NCI-H1105 treated with DMSO at 0.1 percent for 48 hours (cell line): Measurements from ENCODE around the gene FBF1.
A peak's percentile ranks its signal among the peaks of the same experiment; 100 is the strongest.
"Not testable (repeated sequence)": the region's sequence is repeated elsewhere in the genome, so short reads cannot be mapped to it uniquely, and the experiment has no call there.

ENCODE experiments used
- DNase-seq: peaks from one replicate; lab custom pipeline; 2025; lab: John Stamatoyannopoulos, UW

The FBF1 gene, protein sequence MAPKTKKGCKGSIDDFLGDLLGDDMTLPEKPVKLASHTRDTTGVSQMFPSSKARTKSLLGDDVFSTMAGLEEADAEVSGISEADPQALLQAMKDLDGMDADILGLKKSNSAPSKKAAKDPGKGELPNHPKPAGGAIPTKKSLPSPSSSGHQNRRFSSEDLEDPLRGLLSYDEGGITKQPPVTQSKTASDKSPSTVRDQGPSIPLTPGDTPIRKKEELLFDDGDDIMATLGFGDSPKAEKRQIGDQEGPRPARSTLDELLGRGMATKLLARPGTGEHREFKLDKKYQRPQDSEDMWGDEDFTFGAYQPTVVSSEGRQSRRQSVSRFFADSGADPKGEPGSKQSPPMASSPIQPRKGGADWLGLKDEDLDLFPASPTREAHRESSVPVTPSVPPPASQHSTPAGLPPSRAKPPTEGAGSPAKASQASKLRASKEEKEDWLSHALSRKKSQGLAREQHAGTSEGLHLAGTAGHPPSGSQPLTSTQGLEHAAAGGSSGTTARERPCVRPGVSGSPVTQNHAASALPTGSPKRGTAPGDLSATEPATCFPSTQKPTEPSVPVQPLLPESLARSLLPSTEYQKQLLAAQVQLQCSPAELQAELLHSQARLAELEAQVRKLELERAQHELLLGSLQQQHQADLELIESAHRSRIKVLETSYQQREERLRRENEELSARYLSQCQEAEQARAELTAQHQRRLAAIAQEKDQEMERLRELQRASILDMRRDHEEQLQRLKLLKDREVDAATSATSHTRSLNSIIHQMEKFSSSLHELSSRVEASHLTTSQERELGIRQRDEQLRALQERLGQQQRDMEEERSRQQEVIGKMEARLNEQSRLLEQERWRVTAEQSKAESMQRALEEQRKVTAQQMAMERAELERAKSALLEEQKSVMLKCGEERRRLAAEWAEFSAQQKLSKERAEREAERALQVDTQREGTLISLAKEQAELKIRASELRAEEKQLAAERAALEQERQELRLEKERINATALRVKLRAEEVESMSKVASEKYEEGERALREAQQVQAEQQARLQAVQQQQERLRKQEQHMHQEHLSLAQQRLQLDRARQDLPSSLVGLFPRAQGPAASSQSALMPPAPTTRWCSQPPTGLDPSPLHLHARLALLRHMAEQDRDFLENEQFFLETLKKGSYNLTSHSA

GRCh38 chr17:75940727-75941441 lies at the start of gene FBF1:
Gene FBF1, minus strand, starts transcription at chr17:75941042. Its CDS starts 2,893 bp downstream, at chr17:75938149.
- peak; percentile 92 for DNase-seq

- no peak for DNase-seq
Observed at GRCh38 chr17:75987041-75987440, 46.2 kb upstream of the FBF1 start.

- no peak for DNase-seq
Observed at GRCh38 chr17:75985986-75986385, 45.1 kb upstream of the FBF1 start.

DNA sequence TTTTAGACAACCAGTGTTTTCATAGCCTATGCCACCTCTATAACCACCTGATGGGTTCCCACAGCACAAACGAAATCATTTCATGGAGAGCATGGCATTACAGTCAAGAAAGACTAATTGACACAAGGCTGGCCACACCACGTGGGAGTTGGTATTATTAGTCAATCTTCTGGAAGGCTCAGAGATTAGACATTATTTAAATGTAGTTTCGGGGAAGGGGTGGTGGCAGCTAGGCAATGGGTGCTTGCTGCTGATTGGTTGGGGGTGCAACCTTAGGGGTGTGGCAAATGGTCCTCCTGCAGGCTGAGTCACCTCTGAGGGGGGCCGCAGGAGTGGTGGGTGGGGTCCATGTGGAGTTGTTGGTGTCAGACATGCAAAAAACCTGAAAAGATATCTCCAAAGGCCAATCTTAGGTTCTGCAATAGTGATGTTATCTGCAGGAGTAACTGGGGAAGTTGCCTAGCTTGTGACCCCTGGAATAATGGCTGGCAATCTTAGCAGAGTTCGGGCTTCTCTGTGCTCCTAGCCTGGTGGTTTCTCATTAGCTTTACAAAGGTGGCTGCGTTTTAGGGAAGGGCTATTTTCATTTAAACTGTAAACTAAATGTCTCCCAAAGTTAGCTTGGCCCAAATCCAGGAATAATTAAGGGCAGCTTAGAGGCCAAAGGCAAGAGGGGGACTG lies 42.8 kb upstream of the FBF1 start:
- no peak for DNase-seq

DNA sequence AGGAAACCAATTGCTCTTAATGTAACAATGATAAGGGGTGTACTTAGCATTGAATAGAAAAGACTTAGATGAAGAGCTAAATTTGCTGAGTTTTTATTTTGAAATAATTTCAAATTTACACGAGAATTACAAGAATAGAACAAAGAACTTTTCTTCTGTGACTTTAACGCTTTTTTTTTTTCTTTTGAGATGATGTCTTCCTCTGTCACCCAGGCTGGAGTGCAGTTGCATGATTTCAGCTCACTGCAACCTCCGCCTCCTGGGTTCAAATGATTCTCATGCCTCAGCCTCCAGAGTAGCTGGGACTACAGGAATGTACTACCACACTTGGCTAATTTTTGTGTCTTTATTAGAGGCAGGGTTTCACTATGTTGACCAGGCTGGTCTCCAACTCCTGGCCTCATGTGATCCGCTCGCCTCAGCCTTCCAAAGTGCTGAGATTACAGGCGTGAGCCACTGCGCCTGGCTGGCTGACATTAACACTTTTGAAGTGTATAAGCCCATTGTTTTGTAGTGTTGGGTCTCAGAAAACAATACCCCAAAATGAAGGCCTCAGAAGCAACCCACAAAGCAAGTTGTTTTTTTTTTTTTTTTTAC lies 40.3 kb upstream of the FBF1 start:
- no peak for DNase-seq

DNA sequence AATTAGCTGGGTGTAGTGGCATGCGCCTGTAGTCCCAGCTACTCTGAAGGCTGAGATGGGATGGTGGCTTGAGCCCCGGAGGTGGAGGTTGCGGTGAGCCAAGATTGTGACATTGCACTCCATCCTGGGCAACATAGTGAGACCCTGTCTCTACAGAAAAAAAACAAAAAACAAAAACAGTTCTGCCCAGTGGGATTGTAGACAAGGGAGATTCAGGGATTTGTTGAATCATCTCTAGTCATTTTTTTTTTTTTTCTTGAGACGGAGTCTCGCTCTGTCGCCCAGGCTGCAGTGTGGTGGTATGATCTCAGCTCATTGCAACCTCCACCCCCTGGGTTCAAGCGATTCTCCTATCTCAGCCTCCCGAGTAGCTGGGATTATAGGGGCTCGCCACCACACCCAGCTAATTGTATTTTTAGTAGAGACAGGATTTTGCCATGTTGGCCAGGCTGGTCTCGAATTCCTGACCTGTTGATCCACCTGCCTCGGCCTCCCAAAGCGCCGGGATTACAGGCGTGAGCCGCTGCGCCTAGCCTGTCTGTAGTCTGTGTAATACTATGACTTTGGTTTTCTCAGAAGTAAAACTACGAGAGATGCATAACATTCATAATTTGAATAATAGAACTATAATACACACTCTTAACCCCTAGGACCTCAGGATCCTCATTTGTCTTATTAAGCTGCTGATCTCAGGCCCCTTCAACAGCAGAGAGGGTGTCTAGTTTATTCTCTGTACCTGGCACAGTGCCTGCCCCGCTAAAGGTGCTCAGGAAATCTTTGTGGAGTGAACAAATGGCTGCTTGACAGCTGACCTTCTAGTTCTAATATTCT lies 39.6 kb upstream of the FBF1 start:
- DNase-seq: no peak

GRCh38 chr17:75979705-75980187 lies 38.9 kb upstream of the FBF1 start:
- DNase-seq: no peak

DNA sequence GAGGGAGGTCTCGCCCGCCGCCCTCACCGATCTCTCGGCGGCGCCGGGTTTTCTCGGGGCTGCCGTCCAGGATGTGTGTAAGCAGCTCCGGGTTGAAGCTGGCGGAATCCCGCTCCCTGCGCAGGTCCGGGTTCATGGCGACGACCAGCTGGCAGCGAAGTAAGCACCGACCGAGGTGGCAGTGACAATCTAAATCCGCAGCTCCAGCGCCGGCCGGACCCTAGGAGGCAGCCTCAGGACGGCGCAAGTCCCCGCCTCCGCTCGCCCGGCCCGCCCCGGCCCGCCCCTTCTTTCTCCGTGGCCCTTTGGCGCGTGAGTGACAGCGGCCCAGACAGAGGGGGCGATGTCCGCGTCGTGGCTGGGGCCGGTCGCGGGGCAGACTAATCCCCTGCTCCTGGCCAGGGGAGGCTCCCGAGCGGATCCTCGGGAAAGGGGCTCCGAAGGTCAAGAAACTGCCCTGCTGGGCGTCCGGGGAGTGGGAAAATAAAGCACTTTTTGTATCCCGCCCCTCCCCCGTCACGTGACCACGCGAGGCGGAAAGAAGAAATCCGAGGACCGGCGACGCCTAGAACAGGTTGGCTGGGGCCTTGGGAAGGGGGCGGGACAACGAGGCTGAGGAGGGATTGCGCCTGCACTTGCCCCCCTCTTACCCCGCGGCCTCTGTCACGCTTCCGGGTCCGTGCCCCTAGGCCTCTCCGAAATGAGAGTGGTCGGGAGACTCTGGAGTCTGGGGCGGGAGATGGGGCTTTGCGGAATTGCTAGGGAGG lies 38.3 kb upstream of the FBF1 start, which contains the start of the genes ACOX1 and TEN1:
Gene ACOX1, minus strand, starts transcription at position 229 of the 767 bp plus-strand sequence. Its CDS starts 93 bp downstream, at position 136.
Gene TEN1, plus strand, starts transcription at position 303 of the 767 bp plus-strand sequence. CDS start 6,953 bp downstream, outside the sequence.
- DNase-seq: peak; percentile 95

DNA sequence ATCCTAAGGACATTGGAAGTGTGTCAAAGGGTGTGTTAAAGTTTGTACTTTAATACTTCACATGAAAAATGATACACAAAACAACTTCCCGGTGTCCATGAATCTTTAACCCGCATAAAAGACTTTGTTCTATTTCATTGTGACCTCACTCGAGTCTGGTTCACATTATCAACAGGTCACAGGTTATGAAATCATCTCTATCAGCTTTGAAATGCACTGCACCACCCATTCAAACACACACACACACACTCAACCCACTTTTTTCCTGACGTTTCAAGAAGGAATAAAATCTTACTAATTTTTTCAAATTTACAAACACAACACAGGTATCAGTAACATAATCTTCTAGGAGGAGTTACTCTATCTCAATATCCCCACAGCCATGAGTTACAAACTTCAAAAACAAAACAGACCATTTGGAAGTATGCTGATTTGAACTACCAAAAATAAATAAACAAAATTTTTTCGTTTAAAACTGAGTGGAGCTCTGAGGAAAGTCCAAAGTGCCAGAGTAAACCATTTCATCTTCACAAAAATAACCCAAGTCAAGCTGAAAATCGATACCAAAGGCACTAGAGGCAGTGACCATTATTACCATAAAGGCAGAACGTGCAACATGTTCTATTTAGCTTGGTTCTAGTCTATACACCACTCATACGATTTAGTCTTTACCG lies 35.5 kb upstream of the FBF1 start:
- no peak for DNase-seq

- no peak for DNase-seq
Observed at GRCh38 chr17:75975757-75976174, 34.9 kb upstream of the FBF1 start.

GRCh38 chr17:75975187-75975586 lies 34.3 kb upstream of the FBF1 start:
- DNase-seq: not testable (repeated sequence)

DNA sequence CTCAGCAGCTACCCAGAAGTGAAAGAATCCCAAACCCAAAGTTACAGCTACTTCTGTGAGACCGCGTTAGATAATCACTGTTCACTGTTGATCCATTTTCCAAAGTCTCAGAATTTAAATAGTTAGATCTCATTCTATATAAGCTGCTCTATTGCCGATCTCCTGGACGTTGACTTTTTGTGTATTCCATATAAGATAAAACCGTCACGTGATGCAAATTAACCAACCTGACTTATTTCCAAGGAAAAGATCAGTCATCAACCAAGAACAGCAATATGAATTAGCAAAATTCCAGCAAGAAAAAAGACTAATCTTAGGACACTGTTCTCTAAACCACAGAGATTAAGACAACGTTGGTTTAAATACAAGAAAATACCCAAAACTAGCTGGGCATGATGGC lies 29.8 kb upstream of the FBF1 start:
- DNase-seq: no peak

DNA sequence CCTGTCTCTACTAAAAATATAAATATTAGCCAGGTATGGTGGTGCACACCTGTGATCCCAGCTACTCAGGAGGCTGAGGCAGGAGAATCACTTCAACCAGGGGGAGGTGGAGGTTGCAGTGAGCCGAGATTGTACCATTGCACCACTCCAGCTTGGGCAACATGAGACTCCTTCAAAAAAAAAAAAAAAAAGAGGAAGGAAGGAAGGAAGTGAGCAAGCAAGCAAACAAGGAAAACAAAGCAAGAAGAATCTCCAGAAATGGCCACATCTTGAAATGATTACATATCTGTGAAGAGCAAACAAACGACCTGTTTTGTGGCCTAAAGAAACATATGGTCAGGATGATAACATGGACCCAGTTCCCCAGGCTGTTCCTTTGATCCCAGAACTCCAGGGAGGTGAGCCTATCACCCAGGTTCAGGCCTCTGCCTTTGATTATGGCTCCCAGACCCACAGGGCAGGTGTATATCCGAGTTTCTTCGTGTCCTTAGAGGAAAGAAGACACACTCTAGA lies 29.2 kb upstream of the FBF1 start:
- DNase-seq: no peak

- not testable (repeated sequence) for DNase-seq
Observed at GRCh38 chr17:75969044-75969443, 28.2 kb upstream of the FBF1 start.

GRCh38 chr17:75965468-75965867 lies 24.6 kb upstream of the FBF1 start:
- no peak for DNase-seq

- DNase-seq: no peak
Observed at GRCh38 chr17:75959839-75960511, 19.1 kb upstream of the FBF1 start.
